Tibial artery (tissue), 4 donors: ENCODE measurements around the gene A3GALT2.

Source experiments
- DNase-seq, 2 donors: peaks; one replicate each; pipeline ENCODE4 v3.0.0-alpha.2; 2019
- H3K27ac ChIP-seq, 2 donors: fragments of 200-600 bp; sonication (generic) in 1 of 2; 1 replicate in 1 of 2; 2 replicates in 1 of 2; pipeline ENCODE4 v1.5.1; 2018 to 2019; ENCODE audit warnings: mild to moderate bottlenecking in 1 of 2
- H3K27me3 ChIP-seq, 2 donors: fragments of 200-600 bp; sonication (generic) in 1 of 2; one replicate each; pipeline versions ENCODE4 v1.5.1 to v1.6.0; 2016 to 2019
- H3K36me3 ChIP-seq, 3 donors: fragments of 200-600 bp; sonication (generic) in 2 of 3; one replicate each; pipeline ENCODE4 v1.5.1; 2016 to 2019; ENCODE audit warnings: mild to moderate bottlenecking in 2 of 3
- H3K4me1 ChIP-seq, 4 donors: fragments of 200-600 bp; sonication (generic) in 2 of 4; 1 replicate in 3 of 4; 2 replicates in 1 of 4; pipeline ENCODE4 v1.5.1; 2016 to 2019
- H3K4me3 ChIP-seq, 2 donors: fragments of 200-600 bp; sonication (generic) in 1 of 2; 1 replicate in 1 of 2; 2 replicates in 1 of 2; pipeline ENCODE4 v1.5.1; 2018 to 2019; ENCODE audit warnings: mild to moderate bottlenecking in 2 of 2
- H3K9me3 ChIP-seq, 3 donors: fragments of 200-600 bp; sonication (generic) in 1 of 3; one replicate each; pipeline ENCODE4 v1.5.1; 2016 to 2019
- intact Hi-C: fragments of 100-400 bp; cut with DNase I; formaldehyde crosslinking; loops from one replicate; pipeline ENCODE4 v1.15.0; 2023; ENCODE audit warnings: low total_unique reads
- TF ChIP-seq, protein P1 (sequence below), 2 experiments: fragments of 200-600 bp in 1 of 2; fragments of 450-650 bp in 1 of 2; IDR thresholded peaks; one replicate each; pipeline ENCODE4 v1.5.1; 2017 to 2019; ENCODE audit warnings: antibody characterized with exemption in 2 of 2, mild to moderate bottlenecking in 1 of 2, moderate library complexity in 1 of 2

A3GALT2 gene

GRCh38 chr1:33258788-33259274 is 62.1 kb downstream of the A3GALT2 start:
- peak overlapping the region; percentile 69 to 73 for H3K4me3 ChIP-seq
- no peaks in the 10 kb centered on the region for H3K9me3 ChIP-seq
- no peak for DNase-seq
- no peaks in the 10 kb centered on the region for H3K27me3 ChIP-seq
- peaks cover 10 to 69% (median 62%) of the 10 kb centered on the region in 4 donors for H3K4me1 ChIP-seq
- peaks cover 0 to 8% (median 0%) of the 10 kb centered on the region in 3 donors for H3K36me3 ChIP-seq
- TF ChIP-seq, protein P1, sequence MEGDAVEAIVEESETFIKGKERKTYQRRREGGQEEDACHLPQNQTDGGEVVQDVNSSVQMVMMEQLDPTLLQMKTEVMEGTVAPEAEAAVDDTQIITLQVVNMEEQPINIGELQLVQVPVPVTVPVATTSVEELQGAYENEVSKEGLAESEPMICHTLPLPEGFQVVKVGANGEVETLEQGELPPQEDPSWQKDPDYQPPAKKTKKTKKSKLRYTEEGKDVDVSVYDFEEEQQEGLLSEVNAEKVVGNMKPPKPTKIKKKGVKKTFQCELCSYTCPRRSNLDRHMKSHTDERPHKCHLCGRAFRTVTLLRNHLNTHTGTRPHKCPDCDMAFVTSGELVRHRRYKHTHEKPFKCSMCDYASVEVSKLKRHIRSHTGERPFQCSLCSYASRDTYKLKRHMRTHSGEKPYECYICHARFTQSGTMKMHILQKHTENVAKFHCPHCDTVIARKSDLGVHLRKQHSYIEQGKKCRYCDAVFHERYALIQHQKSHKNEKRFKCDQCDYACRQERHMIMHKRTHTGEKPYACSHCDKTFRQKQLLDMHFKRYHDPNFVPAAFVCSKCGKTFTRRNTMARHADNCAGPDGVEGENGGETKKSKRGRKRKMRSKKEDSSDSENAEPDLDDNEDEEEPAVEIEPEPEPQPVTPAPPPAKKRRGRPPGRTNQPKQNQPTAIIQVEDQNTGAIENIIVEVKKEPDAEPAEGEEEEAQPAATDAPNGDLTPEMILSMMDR (IDR thresholded peaks at IDR 0.05) = no peak
- intact Hi-C loops = no loop called here
- peak overlapping the region; percentile 94 to 96 for H3K27ac ChIP-seq

DNA sequence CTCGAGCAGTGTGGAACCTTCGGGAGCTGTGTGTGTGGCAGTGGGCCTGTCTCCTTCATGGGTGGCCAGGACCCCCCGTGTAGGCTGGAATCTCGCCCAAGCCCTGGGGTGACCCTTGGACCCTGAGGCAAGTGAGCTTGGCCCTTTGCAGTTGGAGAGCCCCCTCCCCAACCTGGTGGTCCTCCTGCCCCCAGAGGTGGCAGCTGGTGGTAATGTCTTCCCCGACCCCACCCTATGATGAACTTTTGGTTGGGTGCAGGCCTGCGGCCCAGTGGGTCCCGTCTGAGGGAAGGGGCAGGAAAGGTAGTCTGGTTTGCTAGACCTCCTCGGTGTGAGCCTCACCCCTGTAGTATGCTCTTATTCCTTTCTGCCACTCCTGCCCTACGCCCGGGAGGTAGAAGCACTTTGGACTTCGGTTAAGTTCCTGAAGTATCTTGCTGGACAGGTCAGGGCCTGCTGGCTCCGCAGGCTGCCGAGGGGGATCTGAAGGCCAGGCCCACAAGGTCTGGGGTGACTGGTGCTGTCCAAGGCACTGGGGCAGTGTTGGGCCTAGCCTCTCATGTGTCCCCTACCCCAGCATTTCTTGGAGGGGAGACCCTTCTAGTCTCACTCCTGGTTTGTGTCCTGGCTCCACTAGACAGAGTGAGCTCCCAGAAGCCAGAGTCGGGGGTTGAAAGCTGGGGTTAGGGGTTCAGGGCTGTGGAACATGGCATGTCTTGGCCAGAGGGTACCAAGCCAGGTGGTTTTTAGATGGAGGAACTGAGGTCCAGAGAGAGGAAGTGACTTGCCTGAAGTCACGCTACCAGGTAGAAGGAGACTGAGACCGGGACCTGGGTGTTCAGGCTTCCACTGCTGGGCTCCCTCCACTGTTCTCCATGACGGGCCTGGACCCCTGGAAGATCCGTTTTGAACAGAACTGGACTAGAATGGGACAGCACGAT is 62.9 kb downstream of the A3GALT2 start:
- DNase-seq = no peak
- H3K4me3 ChIP-seq = peak overlapping the region; percentile 69 to 73
- intact Hi-C loops = no loop called here

GRCh38 chr1:33257207-33257771 is 63.6 kb downstream of the A3GALT2 start:
- Histone ChIP-seq H3K36me3 (no peaks in the 10 kb centered on the region), H3K27ac (peak overlapping the region; percentile 94 to 96), H3K27me3 (no peaks in the 10 kb centered on the region), H3K4me3 (peak overlapping the region; percentile 69 to 73), H3K4me1 (peaks cover 10 to 54% (median 48%) of the 10 kb centered on the region in 4 donors), H3K9me3 (no peaks in the 10 kb centered on the region)
- intact Hi-C loops = no loop called here
- no peak for DNase-seq
- TF ChIP-seq, protein P1 (IDR thresholded peaks at IDR 0.05) = no peak

More for the DNA sequence above, 62.9 kb downstream of the A3GALT2 start:
- no peaks in the 10 kb centered on the region for H3K27me3 ChIP-seq
- TF ChIP-seq, protein P1 (IDR thresholded peaks at IDR 0.05) = no peak
- H3K27ac ChIP-seq = peak overlapping the region; percentile 94 to 96
- no peaks in the 10 kb centered on the region for H3K9me3 ChIP-seq
- peaks cover 0 to 6% (median 0%) of the 10 kb centered on the region in 3 donors for H3K36me3 ChIP-seq
- H3K4me1 ChIP-seq = peaks cover 10 to 61% (median 54%) of the 10 kb centered on the region in 4 donors
